ENCODE results near the gene APOE.
"Not testable (repeated sequence)": the region's sequence is repeated elsewhere in the genome, so short reads cannot be mapped to it uniquely, and the experiment has no call there.

APOE gene

GRCh38 chr19:44911896-44912295 is 6.3 kb downstream of the APOE start:
- DNase-seq (ENCODE audit: low spot score): not testable (repeated sequence)

- no peak for DNase-seq (ENCODE audit: low spot score)
Measured at GRCh38 chr19:44912854-44913253, 7.3 kb downstream of the APOE start.

- not testable (repeated sequence) for DNase-seq (ENCODE audit: low spot score)
Measured at GRCh38 chr19:44913512-44914432, 8.2 kb downstream of the APOE start.

- peak; percentile 95 for DNase-seq (ENCODE audit: low spot score)
Measured at GRCh38 chr19:44914433-44915206, 9.0 kb downstream of the APOE start, which contains the start of gene APOC1. Gene APOC1, plus strand, starts transcription at chr19:44914608. Its CDS starts 284 bp downstream, at chr19:44914892.

- DNase-seq (ENCODE audit: low spot score): no peak
Measured at GRCh38 chr19:44924243-44924725, 18.7 kb downstream of the APOE start.

GRCh38 chr19:44925114-44925891 is 19.7 kb downstream of the APOE start:
- DNase-seq (ENCODE audit: low spot score): peak; percentile 56

- DNase-seq (ENCODE audit: low spot score): not testable (repeated sequence)
Measured at GRCh38 chr19:44926245-44927077, 20.9 kb downstream of the APOE start.

GRCh38 chr19:44927746-44928145 is 22.1 kb downstream of the APOE start:
- peak; percentile 44 for DNase-seq (ENCODE audit: low spot score)

- no peak for DNase-seq (ENCODE audit: low spot score)
Measured at GRCh38 chr19:44930088-44930487, 24.5 kb downstream of the APOE start.

- no peak for DNase-seq (ENCODE audit: low spot score)
Measured at GRCh38 chr19:44931541-44931940, 25.9 kb downstream of the APOE start.

GRCh38 chr19:44939668-44940067 is 34.1 kb downstream of the APOE start:
- no peak for DNase-seq (ENCODE audit: low spot score)

- DNase-seq (ENCODE audit: low spot score): no peak
Measured at GRCh38 chr19:44942067-44942571, 36.5 kb downstream of the APOE start, which contains the start of gene APOC4. Gene APOC4, plus strand, starts transcription at chr19:44942237. Its CDS starts 41 bp downstream, at chr19:44942278.

GRCh38 chr19:44943801-44944249 is 38.2 kb downstream of the APOE start:
- DNase-seq (ENCODE audit: low spot score): peak; percentile 42

GRCh38 chr19:44947041-44947581 is 41.5 kb downstream of the APOE start:
- no peak for DNase-seq (ENCODE audit: low spot score)

- DNase-seq (ENCODE audit: low spot score): no peak
Measured at GRCh38 chr19:44948237-44948636, 42.6 kb downstream of the APOE start.

- DNase-seq (ENCODE audit: low spot score): no peak
Measured at GRCh38 chr19:44948763-44949374, 43.3 kb downstream of the APOE start.

GRCh38 chr19:44949550-44949949 is 44.0 kb downstream of the APOE start:
- no peak for DNase-seq (ENCODE audit: low spot score)

- peak; percentile 86 for DNase-seq (ENCODE audit: low spot score)
Measured at GRCh38 chr19:44951179-44952159, 45.9 kb downstream of the APOE start.

GRCh38 chr19:44954278-44954648 is 48.7 kb downstream of the APOE start:
- DNase-seq (ENCODE audit: low spot score): no peak
